ENCODE measurements around the gene GDF9. TPM values are rescaled to one million over a fixed set of nuclear protein-coding genes. Genes with fewer than 3 reads are reported as not detected.

The GDF9 gene
- total RNA-seq, 1 experiment from 2014 or later = 0.94 TPM

GRCh38 chr5:132853323-132853722 is 12.9 kb downstream of the GDF9 start:
- Mint-ChIP-seq H3K9me3 (ENCODE audit: low read depth, unreplicated experiment) (no peaks in the 10 kb centered on the region), H3K4me3 (ENCODE audit: low read depth, unreplicated experiment) (no peak overlapping the region), H3K27ac (ENCODE audit: unreplicated experiment) (no peak overlapping the region), H3K36me3 (ENCODE audit: insufficient read depth, unreplicated experiment) (no peaks in the 10 kb centered on the region), H3K27me3 (ENCODE audit: unreplicated experiment) (no peaks in the 10 kb centered on the region), H3K4me1 (ENCODE audit: low read depth, unreplicated experiment) (peaks cover 13% of the 10 kb centered on the region)
- BruUV-seq (replicated peaks) = no TSS peak
- intact Hi-C loops (cut with micrococcal nuclease; ENCODE audit: unreplicated experiment) = no loop called here
- no peak for DNase-seq
- TF ChIP-seq CTCF (IDR thresholded peaks at IDR 0.05; ENCODE audit: unreplicated experiment) = no peak
- CTCF ChIA-PET = interaction anchor here (0.9 kb wide), 1 partner anchor 14 kb away, joined by 3 read pairs; no protein-coding TSS in a partner anchor

DNA sequence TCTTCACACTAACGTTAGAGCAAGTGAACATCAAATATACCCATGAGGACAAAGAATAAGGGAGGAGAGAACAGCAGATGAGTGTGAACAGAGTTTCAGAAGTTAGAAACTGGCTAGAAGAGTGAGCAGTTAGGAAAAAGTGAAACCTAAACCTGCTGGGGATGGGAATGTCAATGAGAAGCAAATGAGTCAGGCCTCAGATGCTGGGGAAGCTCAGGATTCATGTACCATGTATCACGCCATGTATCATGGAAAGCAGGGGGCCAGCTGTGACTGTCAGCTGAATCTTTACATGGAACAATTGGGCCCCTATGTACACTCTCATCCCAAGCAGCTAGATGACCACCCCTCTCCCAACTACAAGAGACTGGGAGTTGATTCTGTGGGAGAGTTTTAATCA is 16.2 kb downstream of the GDF9 start:
- Mint-ChIP-seq H3K4me1 (ENCODE audit: low read depth, unreplicated experiment) (peaks cover 13% of the 10 kb centered on the region), H3K36me3 (ENCODE audit: insufficient read depth, unreplicated experiment) (no peaks in the 10 kb centered on the region)
- no peak for TF ChIP-seq CTCF (IDR thresholded peaks at IDR 0.05; ENCODE audit: unreplicated experiment)

DNA sequence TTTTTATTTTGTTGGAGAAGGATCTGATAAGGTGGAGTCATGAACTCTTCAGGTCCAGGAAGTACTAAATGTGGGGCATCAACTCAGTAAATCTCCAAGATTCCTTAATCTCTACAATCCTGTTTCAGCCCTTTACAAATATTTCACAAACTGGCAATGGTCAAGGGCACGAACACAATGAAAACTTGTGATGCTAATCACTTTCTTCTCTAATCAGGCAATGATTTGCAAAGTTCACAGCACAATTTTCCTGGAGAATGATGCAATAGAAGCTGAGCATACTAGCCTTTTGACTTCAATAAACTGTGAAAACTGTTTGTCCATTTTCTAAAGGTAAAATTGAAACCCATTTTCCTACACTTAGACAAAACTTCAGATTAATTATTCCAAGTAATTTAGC is 16.9 kb downstream of the GDF9 start:
- BruUV-seq (replicated peaks) = no TSS peak

More for the DNA sequence above, 16.2 kb downstream of the GDF9 start:
- intact Hi-C loops (cut with micrococcal nuclease; ENCODE audit: unreplicated experiment) = no loop called here
- no peak for DNase-seq
- CTCF ChIA-PET = no interaction called here
- BruUV-seq (replicated peaks) = no TSS peak
- H3K27ac Mint-ChIP-seq (ENCODE audit: unreplicated experiment) = no peak overlapping the region
- no peaks in the 10 kb centered on the region for H3K9me3 Mint-ChIP-seq (ENCODE audit: low read depth, unreplicated experiment)
- H3K4me3 Mint-ChIP-seq (ENCODE audit: low read depth, unreplicated experiment) = no peak overlapping the region
- H3K27me3 Mint-ChIP-seq (ENCODE audit: unreplicated experiment) = no peaks in the 10 kb centered on the region

DNA sequence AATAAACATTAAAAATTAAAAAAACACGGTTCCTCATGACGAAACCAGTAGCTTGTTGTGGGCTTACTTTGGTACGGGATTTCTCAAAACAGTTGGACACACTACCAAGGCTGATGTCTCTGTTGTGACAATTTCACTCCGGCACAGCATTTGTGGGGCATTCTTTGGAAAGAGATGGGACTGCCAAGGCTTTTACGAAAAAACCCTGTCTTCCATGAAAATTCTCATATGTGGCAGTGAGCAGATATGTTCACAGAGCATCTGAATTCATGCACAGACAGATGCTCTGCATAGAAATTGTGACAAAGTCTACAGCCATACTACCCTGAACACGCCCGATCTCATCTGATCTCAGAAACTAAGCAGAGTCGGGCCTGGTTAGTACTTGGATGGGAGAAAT is 18.0 kb downstream of the GDF9 start:
- H3K4me3 Mint-ChIP-seq (ENCODE audit: low read depth, unreplicated experiment) = no peak overlapping the region
- no peak for DNase-seq
- CTCF ChIA-PET = interaction anchor here (0.9 kb wide), 1 partner anchor 13 kb away, joined by 4 read pairs; no protein-coding TSS in a partner anchor
- H3K27me3 Mint-ChIP-seq (ENCODE audit: unreplicated experiment) = no peaks in the 10 kb centered on the region
- peaks cover 13% of the 10 kb centered on the region for H3K4me1 Mint-ChIP-seq (ENCODE audit: low read depth, unreplicated experiment)
- no peak for TF ChIP-seq CTCF (IDR thresholded peaks at IDR 0.05; ENCODE audit: unreplicated experiment)
- BruUV-seq (replicated peaks) = no TSS peak
- intact Hi-C loops (cut with micrococcal nuclease; ENCODE audit: unreplicated experiment) = no loop called here
- no peaks in the 10 kb centered on the region for H3K9me3 Mint-ChIP-seq (ENCODE audit: low read depth, unreplicated experiment)
- no peak overlapping the region for H3K27ac Mint-ChIP-seq (ENCODE audit: unreplicated experiment)
- no peaks in the 10 kb centered on the region for H3K36me3 Mint-ChIP-seq (ENCODE audit: insufficient read depth, unreplicated experiment)

More for the DNA sequence above, 16.9 kb downstream of the GDF9 start:
- Mint-ChIP-seq H3K4me1 (ENCODE audit: low read depth, unreplicated experiment) (peaks cover 13% of the 10 kb centered on the region), H3K27ac (ENCODE audit: unreplicated experiment) (no peak overlapping the region), H3K27me3 (ENCODE audit: unreplicated experiment) (no peaks in the 10 kb centered on the region), H3K4me3 (ENCODE audit: low read depth, unreplicated experiment) (no peak overlapping the region), H3K9me3 (ENCODE audit: low read depth, unreplicated experiment) (no peaks in the 10 kb centered on the region), H3K36me3 (ENCODE audit: insufficient read depth, unreplicated experiment) (no peaks in the 10 kb centered on the region)
- CTCF ChIA-PET = interaction anchor here (0.5 to 0.8 kb wide), 2 partner anchors 8 to 295 kb away, joined by 3 to 5 read pairs; no protein-coding TSS in a partner anchor
- DNase-seq = no peak
- intact Hi-C loops (cut with micrococcal nuclease; ENCODE audit: unreplicated experiment) = no loop called here
- TF ChIP-seq CTCF (IDR thresholded peaks at IDR 0.05; ENCODE audit: unreplicated experiment) = no peak

Data from Calu3 (cell line).